HG03139 (cell line): ENCODE measurements around the gene APMAP.

ENCODE experiments used
- ATAC-seq: cut with Tn5 transposase; IDR thresholded peaks from one replicate; pipeline ENCODE4 v1.9.1; 2021; ENCODE audit not compliant: unreplicated experiment

Gene APMAP

DNA sequence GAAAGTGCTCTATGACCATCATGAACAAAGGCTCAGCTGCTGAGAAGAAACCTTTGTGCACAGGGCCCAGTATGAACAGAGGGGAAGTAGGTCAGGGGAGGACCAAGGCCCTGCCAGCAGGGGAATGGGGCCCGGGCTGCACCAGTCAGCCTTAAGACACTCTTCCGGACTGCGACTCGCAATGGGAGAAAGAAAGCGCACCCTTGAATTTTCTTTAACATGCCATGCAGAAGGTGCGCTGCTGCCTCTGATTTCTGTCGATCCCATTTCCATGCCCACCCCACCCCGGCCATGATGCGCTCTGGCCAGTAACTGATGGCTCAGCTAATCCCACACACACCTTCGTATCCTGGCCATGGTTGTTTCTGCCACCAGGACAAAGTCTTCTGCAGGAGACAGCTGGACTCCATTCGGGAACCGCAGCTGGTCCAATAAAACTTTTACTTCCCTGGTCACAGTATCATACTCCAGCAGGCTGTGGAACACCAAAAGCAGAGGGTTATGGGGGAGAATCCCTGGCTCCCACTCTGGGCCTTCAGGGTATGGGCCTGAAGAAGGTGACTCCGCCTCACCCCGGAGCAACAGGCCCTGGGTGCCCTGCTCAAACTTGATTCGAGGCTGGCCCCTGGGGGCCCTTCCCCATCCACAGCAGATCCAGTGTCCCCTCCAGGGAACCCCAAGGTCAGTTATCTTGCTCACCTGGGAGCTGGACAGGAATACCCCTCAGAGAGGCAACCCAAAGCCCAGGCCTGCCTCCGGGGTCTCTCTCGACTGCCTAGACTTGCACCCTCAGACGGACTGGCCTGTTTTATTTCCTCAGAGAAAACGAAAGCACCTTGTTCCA is 23.1 kb downstream of the APMAP start:
- ATAC-seq = no peak

GRCh38 chr20:24968278-24968800 is 24.2 kb downstream of the APMAP start:
- ATAC-seq = no peak

GRCh38 chr20:24966317-24967012 is 26.1 kb downstream of the APMAP start:
- ATAC-seq = no peak

DNA sequence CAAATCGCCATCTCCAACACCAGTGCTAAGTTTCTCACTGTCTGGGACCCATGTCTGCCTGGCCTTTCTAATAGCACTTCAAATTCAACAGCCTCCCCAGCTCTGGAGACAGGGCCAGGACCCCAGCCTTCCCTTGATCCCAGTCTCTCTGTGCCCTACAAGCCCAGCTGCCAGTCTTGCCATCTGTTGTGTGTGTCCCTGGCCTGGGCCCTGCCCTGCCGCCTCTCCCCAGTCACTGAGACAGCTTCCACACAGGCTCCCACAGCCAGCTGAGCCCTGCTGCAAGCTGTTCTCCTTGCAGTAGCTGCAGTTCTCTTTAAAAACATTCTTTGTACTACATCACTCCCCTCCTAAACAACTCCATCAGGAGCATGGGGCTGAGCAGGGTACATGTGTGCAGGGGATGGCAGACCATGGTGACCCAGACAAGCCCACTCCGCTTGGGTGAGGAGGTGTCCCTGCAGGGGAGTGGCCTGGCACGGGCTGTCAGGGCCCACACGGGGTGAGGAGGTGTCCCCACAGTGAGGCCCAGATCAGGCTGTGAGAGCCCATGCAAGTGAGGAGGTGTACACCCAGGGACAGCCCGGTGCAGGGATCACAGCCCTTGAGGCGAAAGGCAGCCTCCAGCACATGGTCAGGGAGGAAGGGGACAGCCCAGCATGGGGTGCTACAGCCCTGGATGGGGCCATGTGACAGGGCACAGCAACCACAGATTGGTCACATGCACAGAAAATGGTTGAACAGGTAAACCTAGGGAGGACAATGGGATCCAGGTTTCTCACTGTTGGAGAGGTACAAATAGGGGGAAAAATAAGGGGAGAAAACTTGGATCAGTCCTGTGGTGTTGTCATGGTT is 27.3 kb downstream of the APMAP start:
- no peak for ATAC-seq

- no peak for ATAC-seq
These were observed 28.1 kb downstream of the APMAP start for GRCh38 chr20:24964506-24964840.

DNA sequence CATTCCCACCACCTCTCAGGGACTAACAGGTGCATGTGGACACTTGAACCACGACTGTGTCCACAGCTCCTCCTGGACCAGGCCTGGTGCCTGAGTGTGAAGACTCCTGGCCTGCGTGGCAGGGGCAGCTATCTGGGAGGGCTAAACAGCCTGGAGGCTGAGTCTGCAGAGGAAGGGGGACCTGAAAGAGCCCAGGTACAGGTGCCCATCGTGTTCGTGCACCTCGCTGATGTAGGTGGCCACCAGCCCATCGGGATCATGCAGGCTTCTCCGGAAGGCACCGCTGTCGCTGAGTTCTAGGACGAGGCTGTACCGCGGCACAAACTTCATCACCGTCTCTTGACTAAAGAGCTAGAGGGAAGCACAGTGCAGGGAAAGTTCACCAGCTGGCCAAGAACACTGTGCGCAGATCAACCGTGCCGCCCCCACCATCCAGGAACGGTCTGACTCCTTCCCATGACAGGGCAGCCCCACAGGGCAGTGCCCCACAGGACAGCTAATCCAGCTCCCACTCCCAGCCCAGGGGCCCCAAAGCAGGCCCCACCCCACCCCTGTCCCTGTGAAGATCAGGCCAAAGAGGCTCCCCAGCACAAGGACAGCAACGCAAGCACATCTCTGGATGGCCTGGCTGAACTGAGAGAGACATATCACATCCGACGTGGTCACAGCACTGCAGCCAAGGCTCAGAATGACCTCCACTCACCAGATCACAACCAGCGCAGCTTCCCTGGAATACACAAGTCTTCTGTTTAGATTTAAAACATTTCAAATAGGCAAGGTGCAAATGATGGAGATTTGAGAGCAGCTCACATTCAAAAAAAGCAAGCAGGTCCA is 28.7 kb downstream of the APMAP start:
- ATAC-seq = no peak

GRCh38 chr20:24962510-24962909 is 30.0 kb downstream of the APMAP start:
- no peak for ATAC-seq

GRCh38 chr20:24962182-24962492 is 30.4 kb downstream of the APMAP start:
- ATAC-seq = no peak

DNA sequence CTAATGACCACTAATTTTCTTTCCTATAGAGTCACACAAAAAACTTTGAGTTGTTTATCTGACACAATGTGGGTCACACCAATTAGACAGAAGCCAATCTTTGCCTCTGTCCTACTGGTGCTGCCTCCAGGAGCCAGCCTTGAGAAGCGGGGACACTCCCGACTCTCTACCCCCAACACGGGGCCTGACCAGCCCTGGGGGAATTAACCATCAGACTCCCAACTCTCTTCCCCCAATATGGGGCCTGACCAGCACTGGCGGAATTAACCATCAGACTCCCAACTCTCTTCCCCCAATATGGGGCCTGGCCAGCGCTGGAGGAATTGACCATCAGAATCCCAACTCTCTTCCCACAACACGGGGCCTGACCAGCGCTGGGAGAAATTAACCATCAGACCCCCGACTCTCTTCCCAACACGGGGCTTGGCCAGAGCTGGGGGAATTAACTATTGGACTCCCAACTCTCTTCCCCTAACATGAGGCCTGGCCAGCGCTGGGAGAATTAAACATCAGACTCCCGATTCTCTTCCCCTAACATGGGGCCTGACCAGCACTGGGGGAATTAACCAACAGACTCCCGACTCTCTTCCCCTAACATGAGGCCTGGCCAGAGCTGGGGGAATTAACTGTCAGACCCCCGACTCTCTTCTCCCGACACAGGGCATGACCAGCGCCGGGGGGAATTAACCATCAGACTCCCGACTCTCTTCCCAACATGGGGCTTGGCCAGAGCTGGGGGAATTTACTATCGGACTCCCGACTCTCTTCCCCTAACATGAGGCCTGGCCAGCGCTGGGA is 31.0 kb downstream of the APMAP start:
- no peak for ATAC-seq

DNA sequence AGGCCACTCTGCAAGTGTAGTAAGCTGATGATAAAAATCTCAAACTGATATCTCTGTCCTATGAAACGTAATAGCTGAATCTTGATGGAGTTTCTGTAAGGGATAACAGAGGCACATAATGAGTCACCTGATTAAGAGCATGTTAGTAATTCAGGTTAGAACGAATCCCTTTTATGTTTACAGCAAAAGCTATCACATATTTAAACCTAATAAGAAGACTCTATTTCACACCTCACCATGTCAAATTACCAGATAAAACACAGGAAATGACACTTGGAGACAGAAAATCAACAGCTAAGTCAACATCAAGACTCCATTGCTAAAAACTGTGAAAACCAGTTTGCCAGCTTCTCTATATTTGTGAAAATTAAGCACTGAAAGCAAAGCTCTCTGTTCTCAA is 31.7 kb downstream of the APMAP start:
- ATAC-seq = no peak

GRCh38 chr20:24960302-24960801 is 32.2 kb downstream of the APMAP start:
- ATAC-seq = no peak

GRCh38 chr20:24959591-24960301 is 32.8 kb downstream of the APMAP start:
- no peak for ATAC-seq

- ATAC-seq = no peak
These were observed 33.8 kb downstream of the APMAP start for GRCh38 chr20:24958506-24959385.

GRCh38 chr20:24957326-24958016 is 35.1 kb downstream of the APMAP start:
- ATAC-seq = no peak

- ATAC-seq = no peak
These were observed 36.3 kb downstream of the APMAP start for GRCh38 chr20:24956001-24956841.

GRCh38 chr20:24955045-24955444 is 37.5 kb downstream of the APMAP start:
- ATAC-seq = peak; percentile 88

DNA sequence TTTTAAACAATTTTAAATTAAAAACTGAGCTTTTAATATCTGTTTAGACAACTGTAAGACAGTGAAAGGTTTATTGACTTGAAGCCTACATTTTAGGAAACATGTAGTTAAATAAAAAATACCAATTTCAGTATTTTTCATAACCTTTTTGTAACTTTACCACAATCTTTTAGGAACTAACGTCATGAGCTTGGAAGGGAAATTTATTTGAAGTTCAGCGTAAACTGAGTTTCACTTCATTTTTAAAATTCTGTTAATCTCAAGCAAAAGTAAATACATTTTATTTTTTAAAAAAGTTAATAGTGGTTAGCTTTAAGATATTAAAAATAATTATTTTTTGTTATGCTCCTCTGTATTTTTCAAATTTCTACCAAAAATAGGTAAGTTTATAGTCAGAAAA is 38.0 kb downstream of the APMAP start:
- ATAC-seq = no peak
